Measurements from ENCODE around the gene EXOC3L1. TPM values are rescaled to one million over a fixed set of nuclear protein-coding genes. Genes with fewer than 3 reads are reported as not detected.
A peak's percentile ranks its signal among the peaks of the same experiment; 100 is the strongest.

The EXOC3L1 gene
- total RNA-seq, 4 donors from 2014 or later = 0.95 to 3.8 (median 1.7) TPM

DNA sequence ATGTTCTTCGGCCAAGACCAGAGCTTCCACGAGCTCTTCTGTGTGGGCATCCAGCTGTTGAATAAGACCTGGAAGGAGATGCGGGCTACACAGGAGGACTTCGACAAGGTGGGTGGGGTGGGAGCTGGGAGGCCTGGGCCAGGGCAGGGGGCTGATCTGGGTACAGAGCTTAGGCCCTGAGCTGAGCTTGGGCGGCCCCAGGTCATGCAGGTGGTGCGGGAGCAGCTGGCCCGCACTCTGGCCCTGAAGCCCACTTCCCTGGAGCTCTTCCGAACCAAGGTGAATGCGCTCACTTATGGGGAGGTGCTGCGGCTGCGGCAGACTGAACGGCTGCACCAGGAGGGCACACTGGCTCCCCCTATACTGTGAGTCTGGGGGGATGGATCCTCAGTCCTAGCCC, 12.5 kb upstream of the EXOC3L1 start:
- WGBS, 2 donors = 85 to 89% methylated on average over 8 to 12 of the region's 12 CpGs
- H3K4me3 ChIP-seq (ENCODE audit: low read depth, poor library complexity, severe bottlenecking) = no peak overlapping the region
- no peak for DNase-seq (ENCODE audit: low spot score in 2 of 2)
- TF ChIP-seq, protein P1, sequence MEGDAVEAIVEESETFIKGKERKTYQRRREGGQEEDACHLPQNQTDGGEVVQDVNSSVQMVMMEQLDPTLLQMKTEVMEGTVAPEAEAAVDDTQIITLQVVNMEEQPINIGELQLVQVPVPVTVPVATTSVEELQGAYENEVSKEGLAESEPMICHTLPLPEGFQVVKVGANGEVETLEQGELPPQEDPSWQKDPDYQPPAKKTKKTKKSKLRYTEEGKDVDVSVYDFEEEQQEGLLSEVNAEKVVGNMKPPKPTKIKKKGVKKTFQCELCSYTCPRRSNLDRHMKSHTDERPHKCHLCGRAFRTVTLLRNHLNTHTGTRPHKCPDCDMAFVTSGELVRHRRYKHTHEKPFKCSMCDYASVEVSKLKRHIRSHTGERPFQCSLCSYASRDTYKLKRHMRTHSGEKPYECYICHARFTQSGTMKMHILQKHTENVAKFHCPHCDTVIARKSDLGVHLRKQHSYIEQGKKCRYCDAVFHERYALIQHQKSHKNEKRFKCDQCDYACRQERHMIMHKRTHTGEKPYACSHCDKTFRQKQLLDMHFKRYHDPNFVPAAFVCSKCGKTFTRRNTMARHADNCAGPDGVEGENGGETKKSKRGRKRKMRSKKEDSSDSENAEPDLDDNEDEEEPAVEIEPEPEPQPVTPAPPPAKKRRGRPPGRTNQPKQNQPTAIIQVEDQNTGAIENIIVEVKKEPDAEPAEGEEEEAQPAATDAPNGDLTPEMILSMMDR (IDR thresholded peaks at IDR 0.05) = no peak
- TF ChIP-seq POLR2A (IDR thresholded peaks at IDR 0.05) = no peak
- intact Hi-C loops (cut with DNase I; ENCODE audit: low total_unique reads) = no loop called here

DNA sequence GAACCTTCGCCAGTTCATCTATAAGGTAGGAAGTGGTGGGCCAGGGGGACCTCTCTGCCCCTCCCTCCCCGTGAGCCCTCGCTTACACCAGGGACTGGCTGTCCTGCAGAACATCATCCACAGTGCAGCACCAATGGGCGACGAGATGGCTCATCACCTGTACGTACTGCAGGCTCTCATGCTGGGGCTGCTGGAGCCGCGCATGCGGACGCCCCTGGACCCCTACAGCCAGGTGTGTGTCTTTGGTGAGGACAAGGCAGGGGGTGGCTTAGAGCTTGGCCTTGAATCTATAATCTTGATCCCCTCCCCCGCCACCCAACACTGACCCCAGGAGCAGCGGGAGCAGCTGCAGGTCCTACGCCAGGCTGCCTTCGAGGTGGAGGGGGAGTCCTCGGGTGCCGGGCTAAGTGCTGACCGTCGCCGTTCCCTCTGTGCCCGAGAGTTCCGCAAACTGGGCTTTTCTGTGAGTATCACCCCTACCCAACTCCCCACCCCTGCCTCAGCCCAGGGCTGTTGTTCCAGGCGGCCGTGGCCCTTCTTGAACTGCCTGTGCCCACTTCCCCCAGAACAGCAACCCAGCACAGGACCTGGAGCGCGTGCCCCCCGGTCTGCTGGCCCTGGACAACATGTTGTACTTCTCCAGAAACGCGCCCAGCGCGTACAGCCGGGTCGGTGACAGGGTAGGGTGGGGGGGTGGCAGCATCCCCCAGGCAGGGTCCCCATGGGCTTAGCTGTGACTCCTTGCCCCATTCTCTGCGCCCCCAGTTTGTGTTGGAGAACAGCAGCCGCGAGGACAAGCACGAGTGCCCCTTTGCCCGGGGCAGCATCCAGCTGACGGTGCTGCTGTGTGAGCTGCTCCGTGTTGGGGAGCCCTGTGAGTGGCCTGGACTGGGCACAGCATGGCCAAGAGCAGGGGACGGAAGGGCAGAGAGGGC, 11.7 kb upstream of the EXOC3L1 start:
- 92 to 94% methylated on average over 40 of the region's 40 CpGs for WGBS, 2 donors
- TF ChIP-seq POLR2A (IDR thresholded peaks at IDR 0.05) = no peak
- TF ChIP-seq, protein P1 (IDR thresholded peaks at IDR 0.05) = no peak
- no peak for DNase-seq (ENCODE audit: low spot score in 2 of 2)
- H3K4me3 ChIP-seq (ENCODE audit: low read depth, poor library complexity, severe bottlenecking) = no peak overlapping the region
- intact Hi-C loops (cut with DNase I; ENCODE audit: low total_unique reads) = no loop called here

DNA sequence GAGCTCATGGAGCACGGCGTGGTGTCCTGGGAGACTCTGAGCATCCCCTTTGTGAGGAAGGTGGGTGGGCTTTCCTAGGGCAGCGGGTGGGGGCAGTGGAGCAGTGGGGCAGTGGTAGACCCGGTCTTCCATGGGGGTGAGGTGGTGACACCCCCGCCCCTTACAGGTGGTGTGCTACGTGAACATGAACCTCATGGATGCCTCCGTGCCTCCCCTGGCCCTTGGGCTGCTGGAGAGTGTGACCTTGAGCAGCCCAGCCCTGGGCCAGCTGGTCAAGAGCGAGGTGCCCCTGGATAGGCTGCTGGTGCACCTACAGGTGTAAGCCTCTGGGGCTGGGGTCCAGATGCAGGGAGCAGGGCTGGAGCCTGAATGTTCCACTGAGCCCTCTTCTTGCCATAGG, 10.6 kb upstream of the EXOC3L1 start:
- TF ChIP-seq, protein P1 (IDR thresholded peaks at IDR 0.05) = no peak
- TF ChIP-seq POLR2A (IDR thresholded peaks at IDR 0.05) = no peak
- no peak for DNase-seq (ENCODE audit: low spot score in 2 of 2)
- intact Hi-C loops (cut with DNase I; ENCODE audit: low total_unique reads) = no loop called here
- 81 to 86% methylated on average over 5 to 7 of the region's 8 CpGs for WGBS, 2 donors
- H3K4me3 ChIP-seq (ENCODE audit: low read depth, poor library complexity, severe bottlenecking) = no peak overlapping the region

DNA sequence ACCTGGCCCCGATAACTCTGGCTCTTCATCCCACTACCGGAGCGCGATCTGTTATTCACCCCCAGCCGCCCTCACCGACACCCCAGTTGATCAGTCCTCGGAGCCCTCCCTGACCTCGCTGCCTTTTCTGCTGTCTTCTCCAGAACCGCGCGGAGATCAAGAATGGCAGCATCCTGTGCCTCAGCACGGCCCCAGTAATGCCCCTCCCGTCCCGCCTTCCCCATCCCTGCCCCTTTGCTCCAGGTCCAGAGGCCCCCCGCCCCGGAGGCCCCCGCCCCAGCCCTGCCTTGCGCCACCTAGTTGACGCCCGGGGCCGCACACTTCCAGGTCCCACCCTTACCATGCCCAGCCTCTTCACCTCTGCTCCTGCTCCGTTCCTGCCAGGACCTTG, 9.9 kb upstream of the EXOC3L1 start:
- no peak overlapping the region for H3K4me3 ChIP-seq (ENCODE audit: low read depth, poor library complexity, severe bottlenecking)
- TF ChIP-seq POLR2A (IDR thresholded peaks at IDR 0.05) = no peak
- TF ChIP-seq, protein P1 (IDR thresholded peaks at IDR 0.05) = no peak
- DNase-seq (ENCODE audit: low spot score in 2 of 2) = no peak
- WGBS, 2 donors = 29 to 51% methylated on average over 21 to 22 of the region's 22 CpGs
- intact Hi-C loops (cut with DNase I; ENCODE audit: low total_unique reads) = no loop called here

DNA sequence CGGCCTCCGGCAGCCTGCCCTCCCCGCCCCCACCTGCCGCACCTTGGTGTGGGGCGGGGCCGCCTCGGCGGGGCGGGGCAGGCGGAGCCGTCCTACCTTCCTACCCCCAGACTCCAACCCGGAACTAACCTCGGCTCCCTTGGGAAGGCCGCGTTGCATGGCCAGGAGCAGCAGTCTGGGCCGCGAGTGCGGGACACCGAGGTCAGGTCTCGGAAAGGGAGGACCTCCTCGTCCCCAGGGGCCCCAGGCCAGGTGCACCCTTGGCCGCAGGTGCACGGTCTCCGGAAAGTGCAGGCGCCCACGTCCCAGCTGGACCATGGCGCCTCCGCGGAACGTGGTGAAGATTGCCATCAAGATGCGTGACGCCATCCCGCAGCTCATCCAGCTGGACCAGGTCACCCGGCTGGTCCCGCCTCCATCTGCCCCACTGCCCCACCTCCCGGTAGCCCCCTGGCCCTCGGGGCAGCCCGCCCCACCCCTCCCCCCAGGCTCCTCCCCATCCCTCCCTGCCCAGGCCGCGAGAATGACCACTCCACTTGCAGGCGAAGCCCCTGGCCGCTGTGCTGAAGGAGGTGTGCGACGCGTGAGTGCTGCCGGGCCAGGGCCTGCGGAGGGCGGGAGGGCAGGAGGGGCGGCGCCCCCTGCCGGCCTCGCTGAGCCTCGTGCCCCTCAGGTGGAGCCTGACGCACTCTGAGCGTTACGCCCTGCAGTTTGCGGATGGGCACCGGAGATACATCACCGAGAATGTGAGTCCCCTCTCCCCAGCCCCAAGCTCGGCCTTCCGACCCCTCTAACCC, 9.3 kb upstream of the EXOC3L1 start, which contains the start of gene ELMO3:
Gene ELMO3, plus strand, starts transcription at position 121 of the 797 bp plus-strand sequence. Its CDS starts 196 bp downstream, at position 317.
- peak within 1 kb of the TSS; percentile 4 for H3K4me3 ChIP-seq (ENCODE audit: low read depth, poor library complexity, severe bottlenecking)
- WGBS, 2 donors = 34 to 41% methylated on average over 18 to 37 of the region's 61 CpGs
- TF ChIP-seq, protein P1 (IDR thresholded peaks at IDR 0.05) = no peak
- TF ChIP-seq POLR2A (IDR thresholded peaks at IDR 0.05) = no peak
- intact Hi-C loops (cut with DNase I; ENCODE audit: low total_unique reads) = no loop called here
- peak in 1 of 2 donors; percentile 89 for DNase-seq (ENCODE audit: low spot score in 2 of 2)
